GM13977 (cell line): ENCODE data around the gene SLC13A2.

Experiments used
- DNase-seq: peaks from one replicate; pipeline ENCODE4 v3.0.0; 2012; ENCODE audit warnings: low spot score
- in situ Hi-C: fragments of 300-500 bp; cut with MboI; formaldehyde crosslinking; loops from one replicate; pipeline ENCODE4 v1.12.0; 2022; ENCODE audit warnings: low sequenced_read_pairs, low pct_unique_long_range_greater_than_20kb, mixed read lengths, inconsistent platforms; ENCODE audit not compliant: unreplicated experiment
- TF ChIP-seq, protein P1 (sequence below): IDR thresholded peaks from 2 replicates; pipeline ENCODE4 v1.5.1; 2012; ENCODE audit warnings: mild to moderate bottlenecking, control low read depth; ENCODE audit not compliant: insufficient read depth; ENCODE audit errors: extremely low read depth, missing control alignments

SLC13A2 gene

GRCh38 chr17:28470914-28471366 lies 2.5 kb upstream of the SLC13A2 start:
- TF ChIP-seq, protein P1, sequence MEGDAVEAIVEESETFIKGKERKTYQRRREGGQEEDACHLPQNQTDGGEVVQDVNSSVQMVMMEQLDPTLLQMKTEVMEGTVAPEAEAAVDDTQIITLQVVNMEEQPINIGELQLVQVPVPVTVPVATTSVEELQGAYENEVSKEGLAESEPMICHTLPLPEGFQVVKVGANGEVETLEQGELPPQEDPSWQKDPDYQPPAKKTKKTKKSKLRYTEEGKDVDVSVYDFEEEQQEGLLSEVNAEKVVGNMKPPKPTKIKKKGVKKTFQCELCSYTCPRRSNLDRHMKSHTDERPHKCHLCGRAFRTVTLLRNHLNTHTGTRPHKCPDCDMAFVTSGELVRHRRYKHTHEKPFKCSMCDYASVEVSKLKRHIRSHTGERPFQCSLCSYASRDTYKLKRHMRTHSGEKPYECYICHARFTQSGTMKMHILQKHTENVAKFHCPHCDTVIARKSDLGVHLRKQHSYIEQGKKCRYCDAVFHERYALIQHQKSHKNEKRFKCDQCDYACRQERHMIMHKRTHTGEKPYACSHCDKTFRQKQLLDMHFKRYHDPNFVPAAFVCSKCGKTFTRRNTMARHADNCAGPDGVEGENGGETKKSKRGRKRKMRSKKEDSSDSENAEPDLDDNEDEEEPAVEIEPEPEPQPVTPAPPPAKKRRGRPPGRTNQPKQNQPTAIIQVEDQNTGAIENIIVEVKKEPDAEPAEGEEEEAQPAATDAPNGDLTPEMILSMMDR: no peak
- in situ Hi-C loops: no loop called here
- no peak for DNase-seq

GRCh38 chr17:28471531-28472342 lies 1.7 kb upstream of the SLC13A2 start:
- DNase-seq: no peak
- in situ Hi-C loops: no loop called here
- TF ChIP-seq, protein P1: no peak

DNA sequence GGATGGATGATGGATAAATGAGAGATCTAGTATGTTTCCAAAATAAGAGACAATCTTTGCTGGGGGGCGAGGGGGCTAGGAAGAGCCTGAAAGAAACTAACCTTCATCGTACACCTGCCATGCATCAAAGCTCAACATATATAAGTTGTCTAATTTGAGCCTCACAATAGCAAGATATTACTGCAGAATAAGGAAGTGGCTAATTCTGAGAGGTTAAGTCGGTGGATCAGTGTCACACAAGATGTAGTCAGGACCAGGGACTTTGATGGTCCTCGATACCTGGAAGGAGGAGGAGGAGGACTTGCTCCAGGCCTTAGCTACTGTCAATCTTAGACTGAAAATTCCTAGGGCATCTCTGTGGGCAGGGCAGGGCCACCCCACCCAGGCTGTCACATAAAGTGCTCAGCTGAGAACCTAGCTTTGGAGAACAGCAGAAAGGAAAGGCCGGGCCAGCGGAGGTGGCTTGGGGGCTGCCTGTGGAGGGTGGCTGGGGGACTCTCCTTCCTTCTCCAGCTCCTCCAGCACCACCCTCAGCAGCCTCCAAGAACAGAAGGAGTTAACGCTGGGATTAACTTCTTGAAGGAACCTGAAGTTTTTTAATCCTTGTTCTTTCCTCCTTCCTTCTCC lies 460 bp upstream of the SLC13A2 start:
- in situ Hi-C loops: no loop called here
- no peak for DNase-seq
- TF ChIP-seq, protein P1: no peak

DNA sequence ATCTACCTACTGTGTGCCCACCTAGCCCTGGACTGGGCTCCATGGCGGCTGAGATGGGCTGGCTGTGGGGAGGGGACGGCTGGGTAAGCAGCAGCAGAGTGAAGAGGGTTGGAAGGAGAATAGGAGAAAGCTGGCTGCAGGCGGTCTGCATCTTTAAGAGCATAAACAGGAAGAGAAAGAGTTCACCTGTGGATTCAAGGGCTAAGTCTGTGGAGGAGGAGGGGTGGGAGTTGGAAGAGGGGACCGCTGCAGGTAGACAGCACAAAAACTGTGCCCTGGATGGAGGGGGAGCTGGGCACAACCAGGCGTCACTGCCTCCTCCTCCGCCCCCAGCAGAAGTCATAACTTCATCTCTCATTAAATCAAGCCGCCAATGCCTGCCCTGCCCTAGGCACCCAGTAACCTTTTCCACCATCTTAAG lies 677 bp downstream of the SLC13A2 start:
- DNase-seq: no peak
- in situ Hi-C loops: no loop called here
- TF ChIP-seq, protein P1: no peak

GRCh38 chr17:28475151-28475900 lies 1.9 kb downstream of the SLC13A2 start:
- TF ChIP-seq, protein P1: no peak
- DNase-seq: no peak
- in situ Hi-C loops: no loop called here

GRCh38 chr17:28476076-28476865 lies 2.8 kb downstream of the SLC13A2 start:
- DNase-seq: no peak
- in situ Hi-C loops: no loop called here
- TF ChIP-seq, protein P1: no peak
